Retinal pigment epithelial cell (primary cell): ENCODE measurements around the gene PEX5L.

Experiments
- DNase-seq: peaks from one replicate; pipeline ENCODE4 v3.0.0-alpha.2; 2010; ENCODE audit warnings: low read depth
- H3K4me3 ChIP-seq: 2 replicates; pipeline ENCODE4 v1.5.1; 2011; ENCODE audit warnings: mild to moderate bottlenecking, low read length, control low read depth, moderate library complexity
- TF ChIP-seq, protein P1 (sequence below): conservative IDR thresholded peaks from 2 replicates; pipeline ENCODE4 v1.5.1; 2011; ENCODE audit warnings: low read depth, low read length, control low read depth, inconsistent platforms

The PEX5L gene

DNA sequence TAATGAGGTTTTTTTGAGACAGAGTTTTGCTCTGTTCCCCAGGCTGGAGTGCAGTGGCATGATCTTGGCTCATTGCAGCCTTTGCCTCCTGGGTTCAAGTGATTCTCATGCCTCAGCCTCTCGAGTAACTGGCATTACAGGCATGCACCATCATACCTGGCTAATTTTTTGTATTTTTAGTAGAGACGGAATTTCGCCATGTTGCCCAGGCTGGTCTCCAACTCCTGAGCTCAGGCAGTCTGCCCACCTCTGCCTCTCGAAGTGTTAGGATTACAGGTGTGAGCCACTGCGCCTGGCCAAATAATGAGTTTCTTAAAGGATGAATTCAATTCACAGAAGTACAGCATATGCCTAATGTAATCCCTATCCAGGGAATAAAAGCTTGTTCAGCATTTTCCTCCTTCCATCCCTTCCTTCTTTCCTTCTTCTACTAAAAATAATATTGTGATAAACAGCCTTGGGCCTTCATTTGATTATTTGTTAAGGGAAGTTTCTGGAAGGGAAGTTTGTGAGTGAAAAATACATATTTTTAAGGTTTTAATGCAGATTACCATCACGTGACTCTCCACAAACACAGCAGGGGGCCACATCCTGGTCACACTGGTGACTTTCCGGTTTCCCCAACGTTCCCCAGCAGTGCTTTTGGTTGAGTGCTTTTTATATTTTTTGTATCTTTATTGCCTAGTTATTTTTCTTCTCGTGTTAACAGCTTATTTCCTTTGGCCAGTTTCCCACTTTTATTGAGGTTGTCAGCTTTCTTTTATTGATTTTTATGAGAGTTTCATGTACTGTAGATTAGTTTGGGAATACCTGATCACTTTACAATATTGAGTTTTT, 267.1 kb downstream of the PEX5L start:
- TF ChIP-seq, protein P1, sequence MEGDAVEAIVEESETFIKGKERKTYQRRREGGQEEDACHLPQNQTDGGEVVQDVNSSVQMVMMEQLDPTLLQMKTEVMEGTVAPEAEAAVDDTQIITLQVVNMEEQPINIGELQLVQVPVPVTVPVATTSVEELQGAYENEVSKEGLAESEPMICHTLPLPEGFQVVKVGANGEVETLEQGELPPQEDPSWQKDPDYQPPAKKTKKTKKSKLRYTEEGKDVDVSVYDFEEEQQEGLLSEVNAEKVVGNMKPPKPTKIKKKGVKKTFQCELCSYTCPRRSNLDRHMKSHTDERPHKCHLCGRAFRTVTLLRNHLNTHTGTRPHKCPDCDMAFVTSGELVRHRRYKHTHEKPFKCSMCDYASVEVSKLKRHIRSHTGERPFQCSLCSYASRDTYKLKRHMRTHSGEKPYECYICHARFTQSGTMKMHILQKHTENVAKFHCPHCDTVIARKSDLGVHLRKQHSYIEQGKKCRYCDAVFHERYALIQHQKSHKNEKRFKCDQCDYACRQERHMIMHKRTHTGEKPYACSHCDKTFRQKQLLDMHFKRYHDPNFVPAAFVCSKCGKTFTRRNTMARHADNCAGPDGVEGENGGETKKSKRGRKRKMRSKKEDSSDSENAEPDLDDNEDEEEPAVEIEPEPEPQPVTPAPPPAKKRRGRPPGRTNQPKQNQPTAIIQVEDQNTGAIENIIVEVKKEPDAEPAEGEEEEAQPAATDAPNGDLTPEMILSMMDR = no peak
- no peak overlapping the region for H3K4me3 ChIP-seq
- no peak for DNase-seq

DNA sequence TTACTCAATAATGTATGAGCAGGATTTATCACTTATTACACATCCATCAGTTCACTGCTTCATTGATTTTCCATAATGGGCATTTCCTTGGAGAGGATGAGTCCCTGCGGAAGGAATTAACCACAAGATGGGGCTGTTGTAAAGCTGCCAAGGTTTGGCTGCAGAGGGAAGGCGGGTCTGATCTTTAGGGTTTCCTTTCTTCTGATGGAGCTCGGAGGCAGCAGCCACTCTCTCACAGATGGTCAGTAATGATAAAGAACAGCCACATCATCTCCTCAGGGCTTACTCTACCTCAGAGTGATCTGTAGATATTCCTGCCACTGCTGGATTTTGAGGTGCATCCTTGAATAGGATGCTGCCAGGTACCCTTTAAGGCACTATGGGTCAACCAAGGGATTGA, 268.7 kb downstream of the PEX5L start:
- DNase-seq = no peak
- TF ChIP-seq, protein P1 = peak; percentile 77

DNA sequence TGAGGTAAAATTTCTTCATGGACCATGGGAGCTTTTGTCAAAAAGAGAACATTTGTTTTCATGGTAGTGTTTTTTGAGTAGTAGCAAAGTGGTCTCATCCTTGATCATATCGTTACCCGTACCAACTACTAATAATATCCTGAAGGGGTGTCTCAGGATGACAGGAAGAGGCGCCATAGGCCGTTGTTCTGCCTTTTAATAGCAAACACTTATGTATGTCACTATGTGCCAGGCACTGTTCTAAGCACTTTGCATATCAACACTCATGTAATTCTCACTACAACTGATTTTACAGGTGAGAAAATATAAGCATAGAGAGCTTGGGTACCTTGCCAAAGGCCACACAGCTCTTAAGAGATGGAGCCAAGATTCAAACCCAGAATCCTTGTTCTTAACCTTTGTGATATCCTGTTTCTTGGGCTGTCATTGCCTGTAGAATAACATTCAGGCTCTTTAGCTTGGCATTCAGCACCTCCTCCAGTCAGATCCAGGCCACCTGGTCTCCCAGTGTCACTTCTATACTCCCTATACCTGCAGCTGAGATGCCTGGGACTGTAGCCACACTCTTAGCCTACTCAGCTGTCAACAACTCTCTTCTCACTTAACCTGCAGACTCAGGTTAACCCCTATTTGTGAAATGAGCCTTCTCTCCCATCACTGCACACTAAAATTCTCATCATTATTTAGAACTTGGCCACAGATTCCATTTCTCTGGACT, 270.2 kb downstream of the PEX5L start:
- no peak for DNase-seq
- TF ChIP-seq, protein P1 = no peak

More for the DNA sequence above, 268.7 kb downstream of the PEX5L start:
- no peak overlapping the region for H3K4me3 ChIP-seq

DNA sequence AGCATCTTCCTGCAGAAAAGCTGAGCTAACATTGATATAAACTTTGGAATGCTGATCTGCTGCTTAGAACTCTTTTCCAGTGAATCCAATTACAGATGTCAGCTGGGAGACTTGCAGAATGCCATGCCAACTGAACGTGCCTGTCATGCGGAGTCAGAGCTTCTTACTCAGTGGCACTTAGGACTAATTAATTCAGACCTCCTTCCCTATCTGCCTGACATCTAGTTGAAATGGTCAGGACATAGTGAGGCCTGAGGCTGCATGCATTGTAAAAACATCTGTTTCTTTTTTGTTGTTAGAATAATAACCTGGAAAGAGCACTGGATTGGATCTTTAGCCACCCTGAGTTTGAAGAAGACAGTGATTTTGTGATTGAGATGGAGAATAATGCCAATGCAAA, 271.3 kb downstream of the PEX5L start:
- DNase-seq = no peak
- TF ChIP-seq, protein P1 = no peak

More for the DNA sequence above, 270.2 kb downstream of the PEX5L start:
- no peak overlapping the region for H3K4me3 ChIP-seq

DNA sequence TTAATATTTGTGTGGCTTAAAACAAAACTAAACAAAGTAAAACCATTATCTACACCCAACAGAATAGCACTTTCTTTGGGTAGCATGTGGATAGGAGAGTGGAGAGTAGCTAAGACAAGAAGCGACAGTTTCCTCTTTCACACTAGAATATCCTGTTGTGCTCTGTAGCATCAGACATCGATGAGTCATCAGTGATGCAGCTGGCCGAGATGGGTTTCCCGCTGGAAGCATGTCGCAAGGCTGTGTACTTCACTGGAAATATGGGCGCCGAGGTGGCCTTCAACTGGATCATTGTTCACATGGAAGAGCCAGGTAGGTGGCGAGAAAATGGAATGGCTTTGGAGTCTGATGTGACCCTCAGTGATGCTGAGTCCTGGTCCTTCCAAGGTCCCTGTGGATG, 275.8 kb downstream of the PEX5L start:
- TF ChIP-seq, protein P1 = no peak
- H3K4me3 ChIP-seq = no peak overlapping the region
- DNase-seq = no peak

More for the DNA sequence above, 271.3 kb downstream of the PEX5L start:
- no peak overlapping the region for H3K4me3 ChIP-seq

DNA sequence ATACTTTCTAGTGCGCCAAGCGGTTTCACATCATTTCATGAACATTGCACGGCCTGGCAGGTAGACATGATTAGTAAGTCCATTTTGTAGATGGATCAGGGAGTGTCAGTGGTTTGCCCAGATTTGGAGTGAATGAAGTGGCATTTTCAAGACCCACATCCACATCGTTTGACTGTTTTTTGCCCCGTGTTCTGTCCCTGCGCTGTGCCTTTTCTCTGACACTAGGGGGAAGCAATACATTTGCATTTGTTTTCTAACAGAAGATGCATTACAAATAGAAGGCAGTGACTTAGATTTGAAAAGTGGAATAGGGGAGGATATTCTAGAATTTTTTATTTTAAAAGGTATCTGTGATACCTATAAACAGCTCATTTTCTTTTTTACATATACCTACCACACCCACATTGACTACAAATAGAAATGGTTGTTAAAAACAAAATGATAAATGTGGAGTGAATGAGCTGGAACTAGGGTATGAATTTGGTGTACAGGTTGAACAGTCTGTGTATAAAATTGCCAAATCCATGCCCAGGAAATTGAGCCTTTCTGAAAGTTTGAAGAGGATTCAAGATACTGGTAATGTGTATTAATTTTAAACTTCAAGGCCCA, 285.9 kb downstream of the PEX5L start:
- DNase-seq = no peak
- no peak overlapping the region for H3K4me3 ChIP-seq
- TF ChIP-seq, protein P1 = peak; percentile 84
